HG03439 (cell line): ENCODE results near the gene STX18.

Experiments
- ATAC-seq: cut with Tn5 transposase; IDR thresholded peaks from one replicate; pipeline ENCODE4 v1.9.1; 2021; ENCODE audit warnings: mild to moderate bottlenecking, moderate library complexity; ENCODE audit not compliant: unreplicated experiment

The STX18 gene

GRCh38 chr4:4440333-4441061 lies 101.4 kb downstream of the STX18 start:
- ATAC-seq, result no peak

GRCh38 chr4:4439782-4440181 lies 102.1 kb downstream of the STX18 start:
- no peak for ATAC-seq

- no peak for ATAC-seq
These were observed 103.0 kb downstream of the STX18 start for GRCh38 chr4:4438891-4439290.

GRCh38 chr4:4437798-4438470 lies 103.9 kb downstream of the STX18 start:
- no peak for ATAC-seq

- no peak for ATAC-seq
These were observed 105.5 kb downstream of the STX18 start for GRCh38 chr4:4436244-4436823.

- ATAC-seq, result no peak
These were observed 107.9 kb downstream of the STX18 start for GRCh38 chr4:4433941-4434340.

- no peak for ATAC-seq
These were observed 109.3 kb downstream of the STX18 start for GRCh38 chr4:4432341-4433125.

- peak; percentile 69 for ATAC-seq
These were observed 111.2 kb downstream of the STX18 start for GRCh38 chr4:4430492-4431195.

- no peak for ATAC-seq
These were observed 112.6 kb downstream of the STX18 start for GRCh38 chr4:4428966-4429875.

GRCh38 chr4:4427886-4428285 lies 114.0 kb downstream of the STX18 start:
- no peak for ATAC-seq

- no peak for ATAC-seq
These were observed 114.6 kb downstream of the STX18 start for GRCh38 chr4:4427121-4427870.

- ATAC-seq, result no peak
These were observed 115.2 kb downstream of the STX18 start for GRCh38 chr4:4426511-4427120.

GRCh38 chr4:4425696-4426095 lies 116.2 kb downstream of the STX18 start:
- ATAC-seq, result no peak

- ATAC-seq, result no peak
These were observed 116.6 kb downstream of the STX18 start for GRCh38 chr4:4425119-4425690.

- ATAC-seq, result no peak
These were observed 117.2 kb downstream of the STX18 start for GRCh38 chr4:4424499-4425115.

GRCh38 chr4:4423706-4424498 lies 117.9 kb downstream of the STX18 start:
- ATAC-seq, result no peak
